ENCODE measurements around the gene EIF4H.

EIF4H gene

GRCh38 chr7:74183142-74183541 lies 9.0 kb downstream of the EIF4H start:
- TF ChIP-seq POLR2AphosphoS5 (IDR thresholded peaks at IDR 0.05; ENCODE audit: low read depth, low read length) (no peak), FOXP2 (optimal IDR thresholded peaks at IDR 0.05; ENCODE audit: borderline replicate concordance, extremely low read depth, extremely low read length, insufficient read depth) (no peak), SIN3A (IDR thresholded peaks at IDR 0.05; ENCODE audit: borderline replicate concordance, insufficient read depth, low read length) (no peak), TAF1 (IDR thresholded peaks at IDR 0.05; ENCODE audit: borderline replicate concordance, insufficient read depth, low read length) (no peak), REST (IDR thresholded peaks at IDR 0.05; ENCODE audit: insufficient read depth in 1 of 2, low read depth in 2 of 2, low read length in 2 of 2) (no peak)

GRCh38 chr7:74183653-74184450 lies 9.7 kb downstream of the EIF4H start:
- TF ChIP-seq TAF1 (IDR thresholded peaks at IDR 0.05; ENCODE audit: borderline replicate concordance, insufficient read depth, low read length) (no peak), SIN3A (IDR thresholded peaks at IDR 0.05; ENCODE audit: borderline replicate concordance, insufficient read depth, low read length) (no peak), REST (IDR thresholded peaks at IDR 0.05; ENCODE audit: insufficient read depth in 1 of 2, low read depth in 2 of 2, low read length in 2 of 2) (no peak), FOXP2 (optimal IDR thresholded peaks at IDR 0.05; ENCODE audit: borderline replicate concordance, extremely low read depth, extremely low read length, insufficient read depth) (no peak), POLR2AphosphoS5 (IDR thresholded peaks at IDR 0.05; ENCODE audit: low read depth, low read length) (no peak)

GRCh38 chr7:74185016-74185415 lies 10.9 kb downstream of the EIF4H start:
- no peak for TF ChIP-seq REST (IDR thresholded peaks at IDR 0.05; ENCODE audit: insufficient read depth in 1 of 2, low read depth in 2 of 2, low read length in 2 of 2)
- no peak for TF ChIP-seq TAF1 (IDR thresholded peaks at IDR 0.05; ENCODE audit: borderline replicate concordance, insufficient read depth, low read length)
- TF ChIP-seq SIN3A (IDR thresholded peaks at IDR 0.05; ENCODE audit: borderline replicate concordance, insufficient read depth, low read length) = no peak
- TF ChIP-seq POLR2AphosphoS5 (IDR thresholded peaks at IDR 0.05; ENCODE audit: low read depth, low read length) = no peak
- TF ChIP-seq FOXP2 (optimal IDR thresholded peaks at IDR 0.05; ENCODE audit: borderline replicate concordance, extremely low read depth, extremely low read length, insufficient read depth) = no peak

- no peak for TF ChIP-seq SIN3A (IDR thresholded peaks at IDR 0.05; ENCODE audit: borderline replicate concordance, insufficient read depth, low read length)
- TF ChIP-seq POLR2AphosphoS5 (IDR thresholded peaks at IDR 0.05; ENCODE audit: low read depth, low read length) = no peak
- TF ChIP-seq TAF1 (IDR thresholded peaks at IDR 0.05; ENCODE audit: borderline replicate concordance, insufficient read depth, low read length) = no peak
- TF ChIP-seq FOXP2 (optimal IDR thresholded peaks at IDR 0.05; ENCODE audit: borderline replicate concordance, extremely low read depth, extremely low read length, insufficient read depth) = no peak
- TF ChIP-seq REST (IDR thresholded peaks at IDR 0.05; ENCODE audit: insufficient read depth in 1 of 2, low read depth in 2 of 2, low read length in 2 of 2) = no peak
These were observed 11.5 kb downstream of the EIF4H start for GRCh38 chr7:74185636-74186035.

Measured in PFSK-1 (cell line).